AG04450 (cell line): ENCODE measurements around the gene PPP2R2B. TPM values are rescaled to one million over a fixed set of nuclear protein-coding genes. Genes with fewer than 3 reads are reported as not detected.

Experiments used
- CTCF ChIA-PET: fragments of 300-600, 350-600 bp; formaldehyde crosslinking; extraction: SDS; loops from one replicate; lab custom pipeline; 2022; ENCODE audit warnings: antibody characterized with exemption, inconsistent platforms; lab: Charles Lee
- POLR2A ChIA-PET: fragments of 350-600 bp; formaldehyde crosslinking; extraction: SDS; loops from one replicate; lab custom pipeline; 2021; ENCODE audit warnings: antibody characterized with exemption, inconsistent platforms; lab: Yijun Ruan, JAX
- DNase-seq: peaks from one replicate; pipeline ENCODE4 v3.0.0-alpha.2; 2011; ENCODE audit warnings: low read depth, low spot score
- H3K27ac ChIP-seq: one replicate; pipeline ENCODE4 v1.5.1; 2012; ENCODE audit warnings: low read depth, low read length, control low read depth
- H3K27me3 ChIP-seq: one replicate; pipeline ENCODE4 v1.6.0; 2012; ENCODE audit warnings: low read length; ENCODE audit not compliant: control insufficient read depth, insufficient read depth
- H3K4me3 ChIP-seq: 2 replicates; pipeline ENCODE4 v1.5.1; 2011; ENCODE audit warnings: mild to moderate bottlenecking, low read depth, low read length, control low read depth
- H3K9me3 ChIP-seq: 2 replicates; pipeline ENCODE4 v1.5.1; 2012; ENCODE audit warnings: low read length; ENCODE audit not compliant: control insufficient read depth, insufficient read depth
- polyA plus RNA-seq: library from polyadenylated mRNA; depleted of rRNA; stranded (reverse); fragments of >200 nt; gene quantifications from 2 replicates; pipeline ENCODE4 v1.2.3, GENCODE V29; 2011
- small RNA-seq: library from RNA; depleted of rRNA; stranded (forward); fragments of <200 nt; gene quantifications from one replicate; pipeline ENCODE3, GENCODE V24; 2012; ENCODE audit warnings: low read depth; ENCODE audit not compliant: insufficient read length
- TF ChIP-seq, protein P1 (sequence below): IDR thresholded peaks from 2 replicates; pipeline ENCODE4 v1.5.1; 2011; ENCODE audit warnings: low read depth, low read length, control low read depth, inconsistent platforms

The PPP2R2B gene
- polyA plus RNA-seq, 1 experiment = not detected

DNA sequence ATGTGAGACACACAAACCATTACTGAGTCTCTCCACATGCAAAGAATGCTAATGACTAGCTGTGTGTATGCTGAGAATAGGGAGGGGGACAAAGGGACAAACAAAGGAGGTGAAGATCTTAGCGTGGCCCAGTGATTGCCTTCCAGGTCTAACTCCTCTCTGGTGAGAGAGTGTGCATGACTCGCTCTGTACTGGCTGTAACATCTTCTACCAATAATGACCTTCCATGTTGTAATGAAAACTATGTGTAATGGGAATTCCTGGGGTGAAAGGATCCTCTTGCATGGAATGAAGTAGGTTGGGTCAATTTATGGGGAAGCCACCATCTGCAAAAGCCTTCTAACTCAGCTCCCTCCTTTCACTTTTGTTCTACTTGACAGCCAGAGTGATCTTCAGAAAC lies 338.1 kb downstream of the PPP2R2B start:
- TF ChIP-seq, protein P1, sequence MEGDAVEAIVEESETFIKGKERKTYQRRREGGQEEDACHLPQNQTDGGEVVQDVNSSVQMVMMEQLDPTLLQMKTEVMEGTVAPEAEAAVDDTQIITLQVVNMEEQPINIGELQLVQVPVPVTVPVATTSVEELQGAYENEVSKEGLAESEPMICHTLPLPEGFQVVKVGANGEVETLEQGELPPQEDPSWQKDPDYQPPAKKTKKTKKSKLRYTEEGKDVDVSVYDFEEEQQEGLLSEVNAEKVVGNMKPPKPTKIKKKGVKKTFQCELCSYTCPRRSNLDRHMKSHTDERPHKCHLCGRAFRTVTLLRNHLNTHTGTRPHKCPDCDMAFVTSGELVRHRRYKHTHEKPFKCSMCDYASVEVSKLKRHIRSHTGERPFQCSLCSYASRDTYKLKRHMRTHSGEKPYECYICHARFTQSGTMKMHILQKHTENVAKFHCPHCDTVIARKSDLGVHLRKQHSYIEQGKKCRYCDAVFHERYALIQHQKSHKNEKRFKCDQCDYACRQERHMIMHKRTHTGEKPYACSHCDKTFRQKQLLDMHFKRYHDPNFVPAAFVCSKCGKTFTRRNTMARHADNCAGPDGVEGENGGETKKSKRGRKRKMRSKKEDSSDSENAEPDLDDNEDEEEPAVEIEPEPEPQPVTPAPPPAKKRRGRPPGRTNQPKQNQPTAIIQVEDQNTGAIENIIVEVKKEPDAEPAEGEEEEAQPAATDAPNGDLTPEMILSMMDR = no peak
- no peak for DNase-seq
- Histone ChIP-seq H3K4me3 (no peak overlapping the region), H3K9me3 (no peaks in the 10 kb centered on the region), H3K27ac (no peak overlapping the region), H3K27me3 (no peaks in the 10 kb centered on the region)
- ChIA-PET POLR2A (no interaction called here), CTCF (interaction anchor here (0.6 to 5.3 kb wide), 5 partner anchors 11 to 1051 kb away, joined by 4 to 85 read pairs (median 5); no protein-coding TSS in a partner anchor)

DNA sequence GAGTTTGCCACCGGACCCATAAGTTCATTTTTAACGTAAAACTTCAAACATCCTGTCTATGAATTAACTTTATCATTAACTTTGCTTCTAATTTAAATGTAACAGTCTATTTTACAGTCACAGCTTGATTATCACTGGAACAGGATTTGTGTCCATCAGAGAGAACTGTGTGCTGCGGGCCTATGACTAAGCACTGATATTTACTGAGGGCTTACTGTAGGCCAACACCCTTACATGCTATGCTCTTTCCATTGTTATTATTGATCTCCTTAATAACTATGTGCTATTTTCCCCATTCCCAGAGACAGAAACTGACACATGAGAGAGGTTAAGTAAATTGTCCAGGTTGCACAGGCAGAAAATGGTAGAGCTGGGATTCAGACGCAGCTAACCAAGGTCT lies 338.6 kb downstream of the PPP2R2B start:
- Histone ChIP-seq H3K27ac (no peak overlapping the region), H3K27me3 (no peaks in the 10 kb centered on the region), H3K4me3 (no peak overlapping the region), H3K9me3 (no peaks in the 10 kb centered on the region)
- no peak for DNase-seq
- ChIA-PET CTCF (interaction anchor here (0.6 to 5.3 kb wide), 4 partner anchors 424 to 1052 kb away, joined by 4 to 85 read pairs (median 18); no protein-coding TSS in a partner anchor), POLR2A (no interaction called here)
- TF ChIP-seq, protein P1 = no peak

DNA sequence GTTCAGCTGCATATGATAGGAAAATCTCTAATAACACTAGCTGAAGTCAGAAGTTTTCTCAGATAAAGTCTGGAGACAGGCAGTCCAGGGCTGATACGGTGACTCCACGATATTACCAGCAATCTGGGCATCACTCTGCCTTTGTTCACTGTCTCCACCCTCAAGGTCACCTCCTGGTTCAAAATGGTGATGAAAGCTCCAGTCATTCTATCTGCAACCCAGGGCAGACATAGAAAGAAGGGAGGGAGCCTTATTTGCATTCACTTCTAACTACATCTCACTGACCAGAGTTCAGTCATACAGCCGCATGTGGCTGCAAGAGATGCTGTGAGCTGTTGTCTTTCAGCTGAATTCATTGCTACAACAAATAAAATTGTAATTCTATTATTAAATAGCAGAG lies 340.1 kb downstream of the PPP2R2B start:
- no peak overlapping the region for H3K4me3 ChIP-seq
- no peaks in the 10 kb centered on the region for H3K27me3 ChIP-seq
- CTCF ChIA-PET = interaction anchor here (1.5 to 1.8 kb wide), 3 partner anchors 9 to 650 kb away, joined by 6 to 13 read pairs (median 6); no protein-coding TSS in a partner anchor
- H3K27ac ChIP-seq = no peak overlapping the region
- no peaks in the 10 kb centered on the region for H3K9me3 ChIP-seq
- TF ChIP-seq, protein P1 = no peak
- POLR2A ChIA-PET = no interaction called here
- DNase-seq = no peak

DNA sequence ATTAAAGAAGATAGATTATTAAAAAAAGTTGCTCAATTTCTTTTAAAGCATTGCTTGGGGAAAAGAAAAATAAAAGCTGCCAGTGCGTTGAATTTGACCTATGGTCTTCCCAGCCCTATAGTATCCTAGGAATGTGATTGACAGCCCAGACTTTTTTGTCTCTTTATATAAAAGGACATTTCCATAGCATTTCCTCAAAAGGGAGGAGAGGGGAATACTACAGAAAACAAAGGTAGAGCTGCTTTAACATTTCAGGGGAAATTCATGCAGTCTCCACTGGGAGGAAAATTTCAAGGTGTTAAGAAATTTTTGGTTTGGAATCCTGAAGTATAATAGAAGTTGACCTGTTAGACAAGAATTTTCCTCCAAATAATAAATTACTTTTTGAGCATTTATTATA lies 344.7 kb downstream of the PPP2R2B start:
- H3K4me3 ChIP-seq = no peak overlapping the region
- CTCF ChIA-PET = interaction anchor here (0.5 to 6.9 kb wide), 34 partner anchors 8 to 1044 kb away, joined by 3 to 140 read pairs (median 4); partner anchors contain the start of gene GPR151
- no peaks in the 10 kb centered on the region for H3K9me3 ChIP-seq
- H3K27ac ChIP-seq = no peak overlapping the region
- no peaks in the 10 kb centered on the region for H3K27me3 ChIP-seq
- no peak for DNase-seq
- POLR2A ChIA-PET = no interaction called here
- TF ChIP-seq, protein P1 = no peak

DNA sequence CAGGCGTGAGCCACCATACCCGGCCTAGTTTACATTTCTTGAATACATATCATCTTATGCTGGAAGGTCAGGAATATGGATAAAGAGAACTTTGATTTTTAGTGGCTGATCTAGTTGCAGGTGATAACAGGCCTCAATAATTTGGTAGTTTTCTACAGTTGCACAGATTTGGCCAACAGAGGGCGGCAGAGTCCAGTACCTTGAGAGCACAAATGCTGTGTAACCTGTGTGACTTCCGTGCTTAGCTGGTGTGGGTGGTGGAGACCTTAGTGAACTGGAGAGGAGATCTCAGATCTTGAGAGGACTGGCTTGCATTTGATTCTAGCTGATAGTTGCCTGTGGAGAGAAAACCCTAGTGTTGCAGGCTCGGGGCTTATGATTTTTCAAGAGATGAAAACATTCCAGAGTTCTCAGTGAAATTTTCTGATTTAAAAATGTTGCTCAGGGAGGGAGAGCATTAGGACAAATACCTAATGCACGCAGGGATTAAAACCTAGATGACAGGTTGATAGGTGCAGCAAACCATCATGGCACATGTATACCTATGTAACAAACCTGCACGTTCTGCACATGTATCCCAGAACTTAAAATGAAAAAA lies 345.2 kb downstream of the PPP2R2B start:
- Histone ChIP-seq H3K27ac (no peak overlapping the region), H3K9me3 (no peaks in the 10 kb centered on the region), H3K4me3 (no peak overlapping the region), H3K27me3 (no peaks in the 10 kb centered on the region)
- TF ChIP-seq, protein P1 = peak; percentile 91
- ChIA-PET POLR2A (no interaction called here), CTCF (interaction anchor here (0.5 to 6.9 kb wide), 36 partner anchors 9 to 1045 kb away, joined by 3 to 140 read pairs (median 4); partner anchors contain the start of gene GPR151)
- peak; percentile 7 for DNase-seq

Small RNAs within 50 kb of the gene (small RNA-seq; reads per million reads assigned to genes)
- not detected for gene RN7SL791P
